Stimulated activated CD8-positive, alpha-beta memory T cell treated with anti-CD3 and anti-CD28 coated beads, Interleukin-7, amount 100 ng/mL, for 48 hours (primary cell): ENCODE results near the gene WWTR1.

ENCODE experiments used
- DNase-seq, 2 donors: peaks; one replicate each; pipeline ENCODE4 v3.0.0-alpha.2; 2020; ENCODE audit warnings: low read depth in 1 of 2; ENCODE audit errors: extremely low read depth in 1 of 2

Gene WWTR1

GRCh38 chr3:149596134-149596770 is 61.6 kb downstream of the WWTR1 start:
- no peak for DNase-seq

DNA sequence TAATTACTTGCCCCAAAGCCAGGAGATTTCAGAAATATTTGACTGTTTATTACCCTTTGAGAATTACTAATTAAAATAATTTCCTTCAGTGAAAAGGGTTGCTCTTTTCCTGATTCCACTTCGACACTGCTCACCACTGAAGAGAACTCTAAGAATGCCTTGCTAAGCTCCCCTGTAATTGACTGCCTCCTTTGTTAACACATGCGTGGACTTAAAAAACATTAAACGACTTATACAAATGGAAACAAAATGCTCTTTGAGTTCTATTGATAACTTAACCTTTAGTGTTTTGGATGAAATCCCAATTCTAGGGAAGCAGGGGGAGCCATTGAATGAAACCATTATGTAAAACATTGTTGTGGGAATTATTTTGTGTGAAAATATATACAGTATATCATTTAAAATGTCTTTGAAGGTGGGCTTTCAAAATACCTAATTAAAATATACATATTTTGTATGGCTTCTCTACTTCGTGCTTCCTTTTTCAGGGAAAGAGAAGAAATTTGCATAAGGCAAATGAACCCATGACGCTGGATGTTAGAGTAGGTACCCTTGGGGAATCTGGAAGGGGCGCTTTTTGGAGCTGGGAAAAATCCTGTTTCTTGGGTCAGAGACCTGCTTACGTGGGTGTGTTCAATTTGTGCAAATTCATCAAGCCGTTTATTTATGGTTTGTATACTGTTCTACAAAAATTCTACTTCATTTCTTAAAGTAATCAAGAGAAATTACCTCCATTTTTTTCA is 64.2 kb downstream of the WWTR1 start:
- no peak for DNase-seq

- no peak for DNase-seq
These were observed 65.0 kb downstream of the WWTR1 start for GRCh38 chr3:149592758-149593240.

- no peak for DNase-seq
These were observed 67.0 kb downstream of the WWTR1 start for GRCh38 chr3:149590691-149591441.

GRCh38 chr3:149589332-149589731 is 68.5 kb downstream of the WWTR1 start:
- DNase-seq, result no peak

DNA sequence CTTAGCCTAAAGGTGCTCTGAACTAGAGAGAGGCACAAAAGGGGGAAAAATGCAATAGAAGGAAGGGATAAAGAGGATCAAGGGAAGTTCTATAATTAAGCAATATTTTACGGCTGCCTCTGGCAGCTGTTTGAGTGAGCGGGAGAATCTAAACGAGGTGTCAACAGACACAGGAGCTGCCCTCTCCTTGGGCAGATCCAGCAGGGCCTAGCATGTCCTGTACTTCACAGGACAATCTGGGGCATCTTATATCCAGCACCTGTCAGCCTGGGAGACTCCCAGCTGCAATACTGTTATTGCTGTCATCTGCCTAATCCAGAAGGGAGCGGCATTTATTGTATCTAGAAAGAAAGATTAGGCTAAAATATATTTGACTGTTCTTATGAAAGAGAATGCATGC is 68.9 kb downstream of the WWTR1 start:
- no peak for DNase-seq

- DNase-seq, result no peak
These were observed 70.4 kb downstream of the WWTR1 start for GRCh38 chr3:149587383-149587782.

DNA sequence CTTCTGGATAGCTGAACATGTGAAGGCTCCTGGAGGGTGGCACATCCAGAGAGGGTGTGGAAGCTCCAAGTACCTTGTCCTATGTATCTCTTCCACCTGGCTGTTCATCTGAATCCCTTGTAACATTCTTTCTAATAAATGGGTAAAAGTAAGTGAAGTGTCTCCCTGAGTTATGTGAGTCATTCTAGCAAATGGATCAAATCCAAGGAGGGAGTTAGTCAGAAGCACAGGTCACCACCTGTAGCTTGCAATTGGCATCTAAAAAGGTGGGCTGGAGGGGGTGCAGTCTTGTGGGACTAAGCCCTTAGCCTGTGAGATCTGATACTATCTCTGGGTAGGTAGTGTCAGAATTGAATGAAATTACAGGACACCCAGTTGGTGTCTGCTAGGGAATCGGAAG is 71.0 kb downstream of the WWTR1 start:
- DNase-seq, result no peak

- no peak for DNase-seq
These were observed 72.5 kb downstream of the WWTR1 start for GRCh38 chr3:149585401-149585726.

DNA sequence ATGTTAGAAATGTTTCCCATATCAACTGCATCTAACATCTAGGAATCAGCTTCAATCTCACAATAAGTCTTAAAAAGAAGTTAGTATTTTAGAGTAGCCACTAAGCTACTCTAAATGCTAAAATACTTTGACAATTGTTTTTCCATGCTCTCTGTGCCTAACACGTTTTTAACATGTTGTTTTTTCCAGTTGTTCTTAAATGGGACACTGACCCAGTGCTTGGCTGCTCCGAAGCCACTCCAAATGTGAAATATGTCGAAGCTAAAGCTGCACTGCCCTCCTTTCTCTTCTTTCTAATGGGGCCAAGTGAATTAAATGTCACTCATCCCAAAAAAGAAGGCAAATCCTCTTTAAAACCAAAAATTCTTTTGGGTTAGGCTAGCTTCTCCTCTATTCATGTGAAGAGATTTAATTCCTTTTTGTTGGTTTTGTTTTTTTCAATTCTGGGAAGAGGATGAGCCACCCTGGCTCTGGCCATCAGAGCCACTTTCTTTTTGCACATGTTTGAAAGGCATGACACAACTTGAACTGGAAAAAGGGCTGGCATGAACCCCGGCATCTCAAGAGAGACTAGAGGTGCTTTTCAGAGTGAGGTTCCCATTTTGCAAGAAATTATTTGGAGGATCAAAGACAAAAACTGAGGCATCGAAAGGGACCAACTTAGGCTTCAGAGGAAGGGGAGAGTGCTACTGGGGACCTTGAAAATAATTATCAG is 73.7 kb downstream of the WWTR1 start:
- DNase-seq, result no peak

DNA sequence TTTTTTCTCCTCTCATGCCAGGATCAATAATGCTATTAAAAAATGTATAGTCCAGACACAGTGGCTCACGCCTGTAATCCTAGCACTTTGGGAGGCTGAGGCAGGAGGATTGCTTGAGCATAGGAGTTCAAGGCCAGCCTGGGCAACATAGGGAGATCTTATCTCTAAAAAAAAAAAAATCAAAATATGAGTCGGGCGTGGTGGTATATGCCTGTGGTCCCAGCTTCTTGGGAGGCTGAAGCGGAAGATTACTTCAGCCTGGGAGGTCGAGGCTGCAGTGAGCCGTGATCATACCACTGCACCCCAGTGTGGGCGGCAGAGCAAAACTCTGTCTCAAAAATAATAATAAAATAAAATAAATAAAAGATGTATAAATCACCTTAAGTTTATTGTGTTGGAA is 75.4 kb downstream of the WWTR1 start:
- DNase-seq, result no peak

- no peak for DNase-seq
These were observed 76.0 kb downstream of the WWTR1 start for GRCh38 chr3:149581681-149582370.

- DNase-seq, result no peak
These were observed 76.6 kb downstream of the WWTR1 start for GRCh38 chr3:149581248-149581647.

GRCh38 chr3:149579838-149580542 is 77.8 kb downstream of the WWTR1 start:
- no peak for DNase-seq

DNA sequence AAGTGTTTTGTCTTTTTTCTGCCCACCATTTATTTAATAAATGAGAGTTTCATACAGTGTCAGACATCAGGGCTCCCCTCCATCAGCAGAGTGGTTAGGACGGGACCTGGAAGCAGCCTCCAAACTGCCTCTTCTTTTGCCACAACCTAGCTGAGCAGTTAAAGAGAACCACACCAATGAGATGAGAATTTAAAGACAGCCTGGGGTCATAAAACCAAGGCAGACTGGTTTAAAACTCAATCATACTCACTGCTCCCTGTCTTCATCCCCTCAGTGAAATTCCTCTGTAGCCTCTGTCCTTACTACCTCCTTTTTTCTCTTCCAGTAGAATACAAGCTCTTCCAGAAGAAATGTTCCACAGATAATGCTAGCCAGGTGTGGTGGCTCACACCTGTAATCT is 78.7 kb downstream of the WWTR1 start:
- DNase-seq, result no peak

GRCh38 chr3:149577801-149578200 is 80.0 kb downstream of the WWTR1 start:
- DNase-seq, result no peak

- DNase-seq, result no peak
These were observed 81.8 kb downstream of the WWTR1 start for GRCh38 chr3:149575961-149576564.

- no peak for DNase-seq
These were observed 82.4 kb downstream of the WWTR1 start for GRCh38 chr3:149575213-149575960.

GRCh38 chr3:149572796-149573414 is 84.9 kb downstream of the WWTR1 start:
- no peak for DNase-seq
